CD14-positive monocyte (primary cell): ENCODE data around the gene SMARCC1. TPM values are rescaled to one million over a fixed set of nuclear protein-coding genes. Genes with fewer than 3 reads are reported as not detected.

Source experiments
- DNase-seq, 3 donors: peaks; one replicate each; pipeline ENCODE4 v3.0.0-alpha.2; 2011 to 2022
- H2AFZ ChIP-seq: 2 replicates; pipeline ENCODE4 v1.6.0; 2012; ENCODE audit warnings: mild to moderate bottlenecking, low read depth, low read length, inconsistent platforms; ENCODE audit not compliant: insufficient read depth, poor library complexity, severe bottlenecking
- H3K27ac ChIP-seq, 2 donors: 1 replicate in 1 of 2; 2 replicates in 1 of 2; pipeline ENCODE4 v1.5.1; 2012 to 2013; ENCODE audit warnings: low read length in 2 of 2, control low read depth in 1 of 2, inconsistent platforms in 1 of 2, low read depth in 1 of 2, mild to moderate bottlenecking in 1 of 2
- H3K27me3 ChIP-seq, 2 donors: one replicate each; pipeline versions ENCODE4 v1.6.0 to v1.6.1; 2011 to 2013; ENCODE audit warnings: low read length in 2 of 2; ENCODE audit not compliant: control insufficient read depth in 2 of 2, insufficient read depth in 2 of 2
- H3K36me3 ChIP-seq, 2 donors: replicated peaks in 1 of 2; 1 replicate in 1 of 2; 2 replicates in 1 of 2; pipeline versions ENCODE4 v1.5.1 to v1.6.1; 2012 to 2013; ENCODE audit warnings: low read length in 2 of 2, control low read depth in 1 of 2, inconsistent platforms in 1 of 2, mild to moderate bottlenecking in 1 of 2; ENCODE audit not compliant: insufficient read depth in 2 of 2, control insufficient read depth in 1 of 2
- H3K4me1 ChIP-seq, 2 donors: 1 replicate in 1 of 2; 2 replicates in 1 of 2; pipeline versions ENCODE4 v1.5.1 to v1.6.1; 2012 to 2013; ENCODE audit warnings: low read length in 2 of 2, control low read depth in 1 of 2, inconsistent platforms in 1 of 2, mild to moderate bottlenecking in 1 of 2, moderate library complexity in 1 of 2; ENCODE audit not compliant: insufficient read depth in 2 of 2, control insufficient read depth in 1 of 2
- H3K4me2 ChIP-seq: replicated peaks from 2 replicates; pipeline ENCODE3; 2012; ENCODE audit warnings: low read length, moderate library complexity, mild to moderate bottlenecking; ENCODE audit not compliant: poor library complexity, severe bottlenecking; ENCODE audit errors: extremely low read depth
- H3K4me3 ChIP-seq, 3 experiments: fragments of 200-600 bp in 1 of 3; sonication (generic) in 1 of 3; replicated peaks in 1 of 3; 1 replicate in 2 of 3; 2 replicates in 1 of 3; pipeline ENCODE4 v1.5.1; 2011 to 2013; ENCODE audit warnings: low read length in 3 of 3, mild to moderate bottlenecking in 3 of 3, control low read depth in 2 of 3, low read depth in 2 of 3, inconsistent platforms in 1 of 3, moderate library complexity in 1 of 3
- H3K79me2 ChIP-seq: 2 replicates; pipeline ENCODE4 v1.6.0; 2012; ENCODE audit warnings: mild to moderate bottlenecking, control low read depth, inconsistent platforms, low read length, moderate library complexity; ENCODE audit not compliant: insufficient read depth
- H3K9ac ChIP-seq: 2 replicates; pipeline ENCODE4 v1.6.0; 2017; ENCODE audit warnings: low read length, mild to moderate bottlenecking; ENCODE audit not compliant: insufficient read depth, poor library complexity, severe bottlenecking
- H3K9me3 ChIP-seq, 2 donors: replicated peaks in 1 of 2; 1 replicate in 1 of 2; 2 replicates in 1 of 2; pipeline versions ENCODE4 v1.5.1 to v1.6.1; 2012 to 2013; ENCODE audit warnings: low read length in 2 of 2, control low read depth in 1 of 2; ENCODE audit not compliant: control insufficient read depth in 1 of 2, insufficient read depth in 1 of 2
- H4K20me1 ChIP-seq: 2 replicates; pipeline ENCODE4 v1.6.0; 2012; ENCODE audit warnings: mild to moderate bottlenecking, low read length, control low read depth, moderate library complexity; ENCODE audit not compliant: insufficient read depth
- H3K27ac Mint-ChIP-seq, 7 donors: one replicate each; pipeline ENCODE4 v1.8.0; 2020; ENCODE audit warnings: mild to moderate bottlenecking in 7 of 7, mixed read lengths in 7 of 7, moderate library complexity in 6 of 7, inconsistent platforms in 2 of 7
- H3K27me3 Mint-ChIP-seq, 3 donors: one replicate each; pipeline ENCODE4 v1.8.0; 2021 to 2022; ENCODE audit warnings: low read depth in 3 of 3, mild to moderate bottlenecking in 3 of 3, mixed read lengths in 3 of 3, moderate library complexity in 3 of 3, inconsistent platforms in 1 of 3
- H3K36me3 Mint-ChIP-seq, 2 donors: one replicate each; pipeline ENCODE4 v1.8.0; 2020; ENCODE audit warnings: mixed read lengths in 2 of 2, inconsistent platforms in 1 of 2, mild to moderate bottlenecking in 1 of 2
- H3K4me1 Mint-ChIP-seq: one replicate; pipeline ENCODE4 v1.8.0; 2020; ENCODE audit warnings: mild to moderate bottlenecking, mixed read lengths
- H3K4me3 Mint-ChIP-seq, 2 donors: one replicate each; pipeline ENCODE4 v1.8.0; 2020; ENCODE audit warnings: mild to moderate bottlenecking in 2 of 2, mixed read lengths in 2 of 2, moderate library complexity in 1 of 2
- H3K9me3 Mint-ChIP-seq, 7 donors: one replicate each; pipeline ENCODE4 v1.8.0; 2020 to 2022; ENCODE audit warnings: mixed read lengths in 7 of 7, mild to moderate bottlenecking in 6 of 7, moderate library complexity in 6 of 7, inconsistent platforms in 2 of 7
- CTCF ChIP-seq: fragments of 200-600 bp; IDR thresholded peaks from one replicate; pipeline ENCODE4 v1.8.0; 2022; ENCODE audit warnings: antibody characterized with exemption, mild to moderate bottlenecking
- WGBS: methylation state at CpG from one replicate; pipeline ENCODE4 v1.1.5; 2013; ENCODE audit warnings: missing lambda C conversion rate; ENCODE audit not compliant: insufficient coverage; 5-methylcytosine and 5-hydroxymethylcytosine counted together
- intact Hi-C, 2 donors: fragments of 100-400 bp; cut with micrococcal nuclease; formaldehyde crosslinking; loops; one replicate each; pipeline versions ENCODE4 v1.15.0 to v1.15.1; 2023
- polyA plus RNA-seq, 3 donors: library from polyadenylated mRNA; depleted of rRNA in 1 of 3; unstranded in 2 of 3; stranded (reverse) in 1 of 3; fragments of 300-500 nt in 2 of 3; fragments of >200 nt in 1 of 3; fragmentation: Illumina TruSeq in 2 of 3; gene quantifications; 1 replicate in 2 of 3; 2 replicates in 1 of 3; pipeline ENCODE4 v1.2.3, GENCODE V29; 2012 to 2021

Gene SMARCC1
- polyA plus RNA-seq, 3 donors = 8.8 to 33.5 (median 20.5) TPM

- TF ChIP-seq CTCF = no peak
- peaks cover 6% of the 10 kb centered on the region for H4K20me1 ChIP-seq
These were observed 174.4 kb downstream of the SMARCC1 start for GRCh38 chr3:47607335-47607734.

GRCh38 chr3:47606165-47606564 lies 175.5 kb downstream of the SMARCC1 start:
- Histone ChIP-seq H3K4me3 (no peak overlapping the region), H3K36me3 (peaks cover 63 to 99% of the 10 kb centered on the region in 2 donors), H2AFZ (no peak overlapping the region), H3K4me1 (no peaks in the 10 kb centered on the region), H3K27ac (no peak overlapping the region), H3K9me3 (no peaks in the 10 kb centered on the region), H3K9ac (no peak overlapping the region), H3K4me2 (no peak overlapping the region), H3K27me3 (no peaks in the 10 kb centered on the region), H4K20me1 (peaks cover 6% of the 10 kb centered on the region), H3K79me2 (no peaks in the 10 kb centered on the region)
- Mint-ChIP-seq H3K9me3 (no peaks in the 10 kb centered on the region), H3K4me3 (no peak overlapping the region), H3K27ac (no peak overlapping the region), H3K36me3 (peaks cover 66 to 93% of the 10 kb centered on the region in 2 donors), H3K4me1 (no peaks in the 10 kb centered on the region), H3K27me3 (no peaks in the 10 kb centered on the region)
- no peak for DNase-seq
- TF ChIP-seq CTCF = no peak
- intact Hi-C loops = no loop called here
- WGBS = 100% methylated on average over 2 of the region's 5 CpGs

More at GRCh38 chr3:47607335-47607734, 174.4 kb downstream of the SMARCC1 start:
- Mint-ChIP-seq H3K36me3 (peaks cover 74 to 91% of the 10 kb centered on the region in 2 donors), H3K27me3 (no peaks in the 10 kb centered on the region), H3K4me3 (no peak overlapping the region), H3K4me1 (no peaks in the 10 kb centered on the region), H3K27ac (no peak overlapping the region), H3K9me3 (no peaks in the 10 kb centered on the region)
- Histone ChIP-seq H3K9me3 (no peaks in the 10 kb centered on the region), H3K27me3 (no peaks in the 10 kb centered on the region), H3K9ac (no peak overlapping the region), H3K4me2 (no peak overlapping the region), H3K4me1 (no peaks in the 10 kb centered on the region), H3K4me3 (no peak overlapping the region), H3K79me2 (no peaks in the 10 kb centered on the region), H2AFZ (no peak overlapping the region), H3K36me3 (peaks cover 67 to 100% of the 10 kb centered on the region in 2 donors), H3K27ac (no peak overlapping the region)
- WGBS = 100% methylated on average over 1 of the region's 2 CpGs
- intact Hi-C loops = no loop called here
- no peak for DNase-seq
